HG03460 (cell line): ENCODE data around the gene HOXD12.

Experiments used
- ATAC-seq: cut with Tn5 transposase; IDR thresholded peaks from one replicate; pipeline ENCODE4 v1.9.1; 2021; ENCODE audit not compliant: unreplicated experiment

Gene HOXD12

DNA sequence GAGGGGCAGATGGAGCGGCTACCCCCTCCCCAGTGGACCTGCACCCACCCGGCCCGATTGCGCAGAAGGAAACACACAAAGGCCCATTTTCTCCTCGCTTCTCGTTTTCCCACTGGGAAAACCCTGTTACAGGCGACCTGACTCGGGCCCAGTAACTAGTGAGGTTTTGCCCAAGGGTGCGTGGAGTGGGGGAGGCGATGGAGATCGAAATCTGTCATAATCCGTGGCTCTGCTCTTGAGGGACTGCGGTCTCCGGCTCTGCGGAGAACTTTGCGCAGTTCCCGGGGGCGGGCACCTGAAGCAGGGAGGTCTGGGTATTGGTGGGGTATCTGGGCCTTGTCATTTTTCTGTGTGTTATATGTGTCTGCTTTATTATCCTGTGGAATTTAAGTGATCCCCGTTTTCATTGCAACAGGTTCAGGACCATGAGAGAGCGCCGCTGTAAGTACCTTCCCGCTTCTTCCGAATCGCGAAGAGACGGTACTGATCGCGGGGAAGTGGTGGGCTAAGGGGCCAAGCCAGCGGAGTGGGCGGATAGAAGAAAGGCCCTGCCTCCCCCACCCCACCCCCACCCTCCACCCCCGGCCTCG, 47.7 kb downstream of the HOXD12 start:
- ATAC-seq = no peak

DNA sequence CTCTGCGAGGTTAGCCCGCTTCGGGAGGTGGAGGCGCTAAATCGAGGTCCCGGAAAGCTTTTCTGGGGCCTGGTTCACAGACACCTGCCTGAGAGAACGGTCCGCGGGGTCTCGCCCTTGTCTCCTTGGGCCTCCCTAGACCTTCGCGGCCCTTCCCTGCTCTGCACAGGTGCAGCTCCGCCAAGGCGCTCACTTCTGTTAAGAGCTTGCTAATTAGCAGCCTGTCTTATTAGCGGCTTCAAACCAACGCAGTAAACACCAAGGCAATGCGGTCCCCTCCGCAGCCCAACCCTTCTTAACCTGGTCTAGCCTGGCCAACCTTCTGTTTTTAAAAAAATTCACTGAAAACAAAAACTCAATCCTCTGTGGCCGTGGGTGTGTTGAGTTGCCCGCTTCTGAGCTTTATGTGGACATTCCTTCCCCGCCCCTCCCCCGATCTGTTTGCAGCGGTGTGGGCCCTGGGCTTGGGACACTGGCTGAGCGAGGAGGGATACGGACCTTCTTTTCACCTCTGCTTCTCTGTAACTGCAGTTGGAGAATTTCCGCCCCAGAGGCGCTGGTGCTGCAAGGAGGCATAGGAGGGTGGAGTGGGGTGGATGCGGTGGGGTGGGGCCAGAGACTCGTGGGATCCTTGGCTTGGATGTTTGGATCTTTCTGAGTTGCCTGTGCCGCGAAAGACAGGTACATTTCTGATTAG, 48.4 kb downstream of the HOXD12 start:
- ATAC-seq = no peak

DNA sequence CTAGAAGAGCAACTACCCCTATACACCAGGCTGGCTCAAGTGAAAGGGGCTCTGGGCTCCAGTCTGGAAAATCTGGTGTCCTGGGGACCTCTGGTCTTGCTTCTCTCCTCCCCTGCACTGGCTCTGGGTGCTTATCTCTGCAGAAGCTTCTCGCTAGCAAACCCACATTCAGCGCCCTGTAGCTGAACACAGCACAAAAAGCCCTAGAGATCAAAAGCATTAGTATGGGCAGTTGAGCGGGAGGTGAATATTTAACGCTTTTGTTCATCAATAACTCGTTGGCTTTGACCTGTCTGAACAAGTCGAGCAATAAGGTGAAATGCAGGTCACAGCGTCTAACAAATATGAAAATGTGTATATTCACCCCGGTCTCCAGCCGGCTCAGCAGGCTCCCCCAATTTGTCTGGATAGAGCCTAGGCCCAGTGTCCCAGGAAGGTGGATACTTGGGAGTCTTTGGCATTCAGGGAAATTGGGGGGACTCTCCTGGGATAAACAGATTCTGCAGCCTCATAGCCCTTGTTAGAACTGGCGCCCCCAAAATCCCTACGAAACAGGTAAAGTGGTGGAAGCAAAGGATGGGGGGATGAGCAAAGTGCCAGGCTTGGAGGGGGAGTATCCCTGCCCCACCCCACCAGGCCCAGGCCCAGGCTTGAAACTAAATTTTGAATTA, 49.3 kb downstream of the HOXD12 start:
- no peak for ATAC-seq

DNA sequence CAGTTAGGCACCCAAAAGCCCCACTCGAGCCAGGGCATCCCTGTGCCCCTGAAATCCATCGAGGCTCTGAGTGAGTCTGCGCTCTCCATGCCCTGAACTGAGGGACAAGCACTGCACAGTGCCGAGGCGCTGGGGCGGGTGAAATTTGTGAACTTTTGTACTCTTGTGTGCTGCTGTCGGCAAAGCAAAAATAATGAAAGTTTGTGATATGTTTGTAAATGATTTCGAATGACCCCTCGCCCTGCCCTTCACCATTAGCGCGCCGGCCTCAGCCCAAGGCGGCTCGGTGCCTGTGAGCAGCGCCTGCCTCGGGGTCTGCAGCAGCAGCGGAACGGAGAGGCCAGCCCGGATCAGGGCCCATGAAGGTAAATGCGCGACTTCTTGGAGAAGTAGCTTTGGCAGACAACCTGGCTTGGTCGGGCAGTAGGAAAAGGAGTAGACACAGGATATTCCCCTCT, 49.9 kb downstream of the HOXD12 start:
- no peak for ATAC-seq

DNA sequence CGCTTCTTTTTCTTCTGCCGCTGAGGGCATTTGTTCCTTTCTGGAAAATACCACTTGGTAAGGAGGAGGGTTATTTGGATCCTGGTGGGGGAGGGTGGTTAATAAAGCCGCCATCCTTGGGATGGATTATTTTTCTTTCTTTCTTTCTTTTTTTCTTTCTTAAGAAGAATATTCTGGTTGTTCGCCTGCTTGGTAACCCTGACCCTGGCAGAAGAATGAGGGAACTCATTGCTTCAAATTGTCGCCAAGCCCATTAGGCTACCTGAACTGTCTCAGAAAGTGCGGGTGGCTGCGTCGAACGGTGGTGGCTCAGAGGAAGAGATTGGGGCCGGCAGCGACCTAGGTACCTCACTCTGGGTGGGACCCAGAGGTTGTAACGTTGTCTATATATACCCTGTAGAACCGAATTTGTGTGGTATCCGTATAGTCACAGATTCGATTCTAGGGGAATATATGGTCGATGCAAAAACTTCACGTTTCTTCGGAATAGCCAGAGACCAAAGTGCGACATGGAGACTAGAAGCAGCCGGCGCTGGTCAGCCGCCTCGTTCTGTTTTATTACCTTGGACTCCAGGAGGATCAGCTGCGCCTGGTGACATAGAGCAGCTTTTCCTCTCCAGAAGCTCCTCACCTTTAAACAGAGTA, 50.5 kb downstream of the HOXD12 start:
- ATAC-seq = no peak

DNA sequence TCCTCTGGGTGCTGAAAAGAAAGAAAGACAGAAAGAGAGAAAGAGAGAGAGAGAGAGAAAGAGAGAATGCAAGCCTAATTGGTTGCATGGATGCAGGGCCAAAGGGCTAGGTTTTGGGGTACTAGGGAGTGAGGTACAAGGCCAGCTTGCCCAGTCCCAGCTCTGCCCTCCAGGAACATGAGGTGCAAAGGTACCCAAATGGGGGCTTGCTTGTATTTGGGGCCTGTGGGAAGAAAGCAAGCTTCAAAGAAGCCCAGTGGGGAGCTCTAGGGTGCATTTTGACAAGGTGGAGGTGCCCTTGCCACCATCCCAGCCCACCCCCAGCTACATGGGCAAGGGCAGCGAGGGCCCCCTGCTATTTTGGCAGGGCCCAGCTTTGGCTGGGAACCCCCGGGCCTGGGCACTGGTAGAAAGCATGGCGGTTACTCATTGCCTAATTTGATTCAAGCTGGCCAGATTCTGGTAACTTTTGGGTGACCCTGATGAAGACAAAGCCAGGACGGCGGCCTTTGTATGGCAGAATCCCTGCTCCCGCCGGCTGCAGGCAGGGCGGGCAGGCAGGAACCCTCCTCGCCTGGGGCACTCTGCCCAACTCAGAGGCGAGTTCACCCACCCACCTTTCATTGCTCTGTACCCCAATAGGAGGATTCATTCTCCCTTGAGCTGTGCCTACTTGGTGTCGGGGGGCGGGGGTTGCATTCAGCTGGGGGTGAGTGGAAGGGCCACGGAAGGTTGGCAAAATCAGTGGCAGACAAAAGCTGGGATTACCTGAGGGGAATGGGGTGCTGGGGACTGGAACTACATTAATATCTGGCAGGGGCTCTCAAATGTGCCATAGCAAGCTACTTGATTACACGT, 51.2 kb downstream of the HOXD12 start:
- no peak for ATAC-seq

DNA sequence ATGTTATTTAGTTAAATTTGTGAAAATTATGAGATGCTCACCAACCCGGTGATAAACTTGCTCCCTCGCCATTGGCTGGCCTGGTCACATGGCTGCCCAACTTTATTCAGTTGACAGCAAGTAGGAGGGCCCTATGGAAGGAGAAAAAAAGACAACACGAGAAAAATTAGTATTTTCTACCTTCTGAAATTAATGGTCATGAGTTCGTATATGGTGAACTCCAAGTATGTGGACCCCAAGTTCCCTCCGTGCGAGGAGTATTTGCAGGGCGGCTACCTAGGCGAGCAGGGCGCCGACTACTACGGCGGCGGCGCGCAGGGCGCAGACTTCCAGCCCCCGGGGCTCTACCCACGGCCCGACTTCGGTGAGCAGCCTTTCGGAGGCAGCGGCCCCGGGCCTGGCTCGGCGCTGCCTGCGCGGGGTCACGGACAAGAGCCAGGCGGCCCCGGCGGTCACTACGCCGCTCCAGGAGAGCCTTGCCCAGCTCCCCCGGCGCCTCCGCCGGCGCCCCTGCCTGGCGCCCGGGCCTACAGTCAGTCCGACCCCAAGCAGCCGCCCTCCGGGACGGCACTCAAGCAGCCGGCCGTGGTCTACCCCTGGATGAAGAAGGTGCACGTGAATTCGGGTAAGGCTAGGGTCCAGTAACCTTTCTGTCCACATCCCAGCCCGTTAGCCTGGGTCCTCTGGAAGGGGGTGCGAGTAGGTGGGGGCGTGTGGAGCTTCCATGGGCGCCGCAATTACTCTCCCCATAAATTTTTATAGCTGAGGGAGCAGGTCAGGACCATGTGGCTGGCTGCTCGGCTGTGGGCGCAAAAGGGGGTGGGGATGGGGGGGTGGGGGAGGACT, 52.1 kb downstream of the HOXD12 start, which contains the start of gene HOXD4:
Gene HOXD4, plus strand, starts transcription at position 109 of the 846 bp plus-strand sequence. Its CDS starts 84 bp downstream, at position 193.
- no peak for ATAC-seq
